22Rv1 (cell line): ENCODE data around the gene LAPTM5.

Source experiments
- CTCF ChIP-seq: fragments of 450-650 bp; IDR thresholded peaks from 2 replicates; pipeline ENCODE4 v1.5.1; 2017; ENCODE audit warnings: mild to moderate bottlenecking
- ZFX ChIP-seq: fragments of 450-650 bp; IDR thresholded peaks from 2 replicates; pipeline ENCODE4 v1.6.1; 2017; ENCODE audit warnings: antibody characterized with exemption, borderline replicate concordance

- TF ChIP-seq CTCF (no peak), ZFX (no peak)
These were observed 18.8 kb upstream of the LAPTM5 start for GRCh38 chr1:30776097-30777059.
